Endodermal cell (in vitro differentiated cells): ENCODE measurements around the gene CXCR2. TPM values are rescaled to one million over a fixed set of nuclear protein-coding genes. Genes with fewer than 3 reads are reported as not detected.

Source experiments
- DNase-seq: peaks from one replicate; pipeline ENCODE4 v3.0.0-alpha.2; 2017
- H3K27ac ChIP-seq: 2 replicates; pipeline ENCODE4 v1.5.1; 2013; ENCODE audit warnings: mild to moderate bottlenecking, low read depth, low read length, moderate library complexity
- H3K27me3 ChIP-seq: 2 replicates; pipeline ENCODE4 v1.6.1; 2013; ENCODE audit warnings: mild to moderate bottlenecking, low read length, moderate library complexity; ENCODE audit not compliant: insufficient read depth, control insufficient read depth, poor library complexity, severe bottlenecking
- H3K36me3 ChIP-seq: 2 replicates; pipeline ENCODE4 v1.7.0; 2013; ENCODE audit warnings: mild to moderate bottlenecking, low read length, moderate library complexity; ENCODE audit not compliant: control insufficient read depth, insufficient read depth
- H3K4me1 ChIP-seq: one replicate; pipeline ENCODE4 v1.7.0; 2013; ENCODE audit warnings: low read length; ENCODE audit not compliant: control insufficient read depth, insufficient read depth
- H3K4me3 ChIP-seq: 2 replicates; pipeline ENCODE4 v1.5.1; 2013; ENCODE audit warnings: mild to moderate bottlenecking, low read length, moderate library complexity
- H3K9ac ChIP-seq: 2 replicates; pipeline ENCODE4 v1.6.1; 2013; ENCODE audit warnings: mild to moderate bottlenecking, low read length, moderate library complexity; ENCODE audit not compliant: poor library complexity, severe bottlenecking; ENCODE audit errors: extremely low read depth
- H3K9me3 ChIP-seq: 2 replicates; pipeline ENCODE4 v1.6.1; 2013; ENCODE audit warnings: mild to moderate bottlenecking, low read length, moderate library complexity; ENCODE audit not compliant: control insufficient read depth
- H3K27ac Mint-ChIP-seq: 2 replicates; pipeline ENCODE4 v1.8.0; 2020; ENCODE audit warnings: mixed read lengths
- H3K27me3 Mint-ChIP-seq: 2 replicates; pipeline ENCODE4 v1.8.0; 2021; ENCODE audit warnings: mild to moderate bottlenecking, mixed read lengths; ENCODE audit not compliant: insufficient read depth
- H3K36me3 Mint-ChIP-seq: 2 replicates; pipeline ENCODE4 v1.8.0; 2020; ENCODE audit warnings: low read depth, mixed read lengths
- H3K4me1 Mint-ChIP-seq: 2 replicates; pipeline ENCODE4 v1.8.0; 2020; ENCODE audit warnings: mixed read lengths
- H3K4me3 Mint-ChIP-seq: 2 replicates; pipeline ENCODE4 v1.8.0; 2020; ENCODE audit warnings: mild to moderate bottlenecking, moderate library complexity, mixed read lengths
- H3K9me3 Mint-ChIP-seq: 2 replicates; pipeline ENCODE4 v1.8.0; 2020; ENCODE audit warnings: mild to moderate bottlenecking, mixed read lengths
- CTCF ChIP-seq: fragments of 200-600 bp; sonication (generic); conservative IDR thresholded peaks from 2 replicates; pipeline ENCODE4 v1.5.0; 2021; ENCODE audit warnings: antibody characterized with exemption, mild to moderate bottlenecking
- WGBS, 2 experiments: methylation state at CpG; one replicate each; pipeline versions ENCODE4 v1.1.5 to v1.1.7; 2013; ENCODE audit warnings: missing lambda C conversion rate in 2 of 2, mixed read lengths in 1 of 2; ENCODE audit not compliant: insufficient coverage in 1 of 2, insufficient read length in 1 of 2; 5-methylcytosine and 5-hydroxymethylcytosine counted together
- total RNA-seq, 2 donors: library from RNA; stranded (reverse); fragmentation: NEBNext Ultra II Directional in 1 of 2; extraction: Animal tissue kit (Norgen Biotek cat#: 25700) in 1 of 2; gene quantifications; 2 replicates in 1 of 2; 3 replicates in 1 of 2; pipeline ENCODE4 v1.2.1, GENCODE V29; 2021

CXCR2 gene
- total RNA-seq, 2 donors from 2014 or later, result not detected

GRCh38 chr2:218166791-218167190 lies 41.0 kb downstream of the CXCR2 start, which contains the start of gene CXCR1:
TSS of gene CXCR1 (minus strand) at chr2:218166962. CDS start at chr2:218165211, 1,751 bp downstream.
- TF ChIP-seq CTCF, result no peak
- Mint-ChIP-seq H3K27me3 (peaks cover 41% of the 10 kb centered on the region), H3K4me1 (no peaks in the 10 kb centered on the region), H3K36me3 (no peaks in the 10 kb centered on the region), H3K4me3 (no peak within 1 kb of the TSS), H3K9me3 (no peaks in the 10 kb centered on the region), H3K27ac (no peak within 1 kb of the TSS)
- Histone ChIP-seq H3K36me3 (no peaks in the 10 kb centered on the region), H3K9ac (no peak within 1 kb of the TSS), H3K27me3 (peaks cover 20% of the 10 kb centered on the region), H3K27ac (no peak within 1 kb of the TSS), H3K9me3 (no peaks in the 10 kb centered on the region), H3K4me1 (no peaks in the 10 kb centered on the region), H3K4me3 (no peak within 1 kb of the TSS)
- WGBS, 2 experiments, result 87 to 92% methylated on average over 2 to 3 of the region's 3 CpGs
- DNase-seq, result no peak

- Mint-ChIP-seq H3K27me3 (peaks cover 44% of the 10 kb centered on the region), H3K4me1 (no peaks in the 10 kb centered on the region), H3K27ac (no peak overlapping the region), H3K9me3 (no peaks in the 10 kb centered on the region), H3K4me3 (no peak overlapping the region), H3K36me3 (no peaks in the 10 kb centered on the region)
- WGBS, 2 experiments, result 89 to 90% methylated on average over 1 of the region's 1 CpG
- peaks cover 32% of the 10 kb centered on the region for H3K27me3 ChIP-seq
- no peak overlapping the region for H3K9ac ChIP-seq
- TF ChIP-seq CTCF, result no peak
- H3K36me3 ChIP-seq, result no peaks in the 10 kb centered on the region
- no peaks in the 10 kb centered on the region for H3K9me3 ChIP-seq
- no peaks in the 10 kb centered on the region for H3K4me1 ChIP-seq
- no peak overlapping the region for H3K4me3 ChIP-seq
- H3K27ac ChIP-seq, result no peak overlapping the region
- no peak for DNase-seq
These were observed 42.2 kb downstream of the CXCR2 start for GRCh38 chr2:218168016-218168415.

- no peaks in the 10 kb centered on the region for H3K9me3 Mint-ChIP-seq
- no peak overlapping the region for H3K9ac ChIP-seq
- H3K27ac Mint-ChIP-seq, result no peak overlapping the region
- no peaks in the 10 kb centered on the region for H3K36me3 ChIP-seq
- H3K4me1 Mint-ChIP-seq, result no peaks in the 10 kb centered on the region
- H3K27me3 Mint-ChIP-seq, result peaks cover 42% of the 10 kb centered on the region
- H3K4me1 ChIP-seq, result no peaks in the 10 kb centered on the region
- DNase-seq, result peak; percentile 92
- H3K36me3 Mint-ChIP-seq, result no peaks in the 10 kb centered on the region
- H3K4me3 Mint-ChIP-seq, result no peak overlapping the region
- no peak overlapping the region for H3K4me3 ChIP-seq
- no peak overlapping the region for H3K27ac ChIP-seq
- 35 to 61% methylated on average over 3 to 9 of the region's 9 CpGs for WGBS, 2 experiments
- peak; percentile 92 for TF ChIP-seq CTCF
- peaks cover 36% of the 10 kb centered on the region for H3K27me3 ChIP-seq
- H3K9me3 ChIP-seq, result no peaks in the 10 kb centered on the region
These were observed 43.0 kb downstream of the CXCR2 start for GRCh38 chr2:218168635-218169462.
